DMS 273 (cell line): ENCODE measurements around the gene HSPB6.
A peak's percentile ranks its signal among the peaks of the same experiment; 100 is the strongest.
"Not testable (repeated sequence)": the region's sequence is repeated elsewhere in the genome, so short reads cannot be mapped to it uniquely, and the experiment has no call there.

Source experiments
- DNase-seq: peaks from one replicate; lab custom pipeline; 2025; ENCODE audit not compliant: unreplicated experiment; lab: John Stamatoyannopoulos, UW

HSPB6 gene

DNA sequence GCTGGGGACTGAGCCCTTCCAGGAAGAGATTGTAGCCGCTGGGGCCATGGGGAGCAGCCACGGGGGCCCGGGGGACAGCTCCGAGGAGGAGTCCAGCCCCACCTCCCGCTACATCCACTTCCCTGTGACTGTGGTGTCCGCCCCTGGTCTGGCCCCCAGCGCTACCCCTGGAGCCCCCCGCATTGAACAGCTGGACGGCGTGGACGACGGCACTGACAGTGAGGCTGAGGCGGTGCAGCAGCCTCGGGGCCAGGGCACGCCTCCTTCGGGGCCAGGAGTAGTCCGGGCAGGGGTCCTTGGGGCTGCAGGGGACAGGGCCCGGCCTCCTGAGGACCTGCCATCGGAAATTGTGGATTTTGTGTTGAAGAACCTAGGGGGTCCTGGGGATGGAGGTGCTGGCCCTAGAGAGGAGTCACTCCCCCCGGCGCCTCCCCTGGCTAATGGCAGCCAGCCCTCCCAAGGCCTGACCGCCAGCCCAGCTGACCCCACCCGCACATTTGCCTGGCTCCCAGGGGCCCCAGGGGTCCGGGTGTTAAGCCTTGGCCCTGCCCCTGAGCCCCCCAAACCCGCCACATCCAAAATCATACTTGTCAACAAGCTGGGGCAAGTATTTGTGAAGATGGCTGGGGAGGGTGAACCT is 24.2 kb downstream of the HSPB6 start:
- no peak for DNase-seq

DNA sequence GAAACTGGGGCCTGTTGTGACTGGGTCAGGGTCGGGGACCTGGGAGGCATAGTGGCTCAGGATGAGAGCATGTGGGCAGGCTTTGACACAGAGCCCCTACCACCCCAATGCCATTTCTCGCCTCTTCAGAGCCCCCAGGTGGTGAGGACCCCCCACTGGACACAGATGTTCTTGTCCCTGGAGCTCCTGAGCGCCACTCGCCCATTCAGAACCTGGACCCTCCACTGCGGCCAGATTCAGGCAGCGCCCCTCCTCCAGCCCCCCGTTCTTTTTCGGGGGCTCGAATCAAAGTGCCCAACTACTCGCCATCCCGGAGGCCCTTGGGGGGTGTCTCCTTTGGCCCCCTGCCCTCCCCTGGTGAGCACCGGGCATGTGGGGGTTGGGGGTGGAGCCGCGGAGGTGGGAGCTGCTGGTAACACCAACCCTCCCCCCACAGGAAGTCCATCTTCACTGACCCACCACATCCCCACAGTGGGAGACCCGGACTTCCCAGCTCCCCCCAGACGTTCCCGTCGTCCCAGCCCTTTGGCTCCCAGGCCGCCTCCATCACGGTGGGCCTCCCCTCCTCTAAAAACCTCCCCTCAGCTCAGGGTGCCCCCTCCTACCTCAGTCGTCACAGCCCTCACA is 24.9 kb downstream of the HSPB6 start:
- DNase-seq: no peak

DNA sequence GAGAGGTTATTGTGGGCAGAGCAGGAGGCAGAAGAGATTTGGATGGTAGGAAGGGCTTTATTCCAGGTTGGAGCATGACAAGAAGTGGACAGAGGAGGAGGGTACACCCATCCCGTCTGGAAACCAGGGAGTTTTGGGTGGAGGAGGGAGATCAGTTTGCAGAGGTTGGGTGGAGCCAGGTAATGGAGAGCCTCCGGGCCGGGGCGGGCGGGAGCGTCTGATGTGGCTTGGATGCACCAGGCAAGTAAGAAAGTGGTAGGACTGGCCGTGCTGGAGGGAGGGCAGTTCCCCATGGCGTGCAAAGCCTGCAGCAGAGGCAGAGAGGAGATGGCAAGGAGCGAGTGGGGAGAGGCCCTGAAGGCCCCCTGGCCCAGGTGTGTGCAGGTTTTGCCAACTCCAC is 25.5 kb downstream of the HSPB6 start:
- no peak for DNase-seq

DNA sequence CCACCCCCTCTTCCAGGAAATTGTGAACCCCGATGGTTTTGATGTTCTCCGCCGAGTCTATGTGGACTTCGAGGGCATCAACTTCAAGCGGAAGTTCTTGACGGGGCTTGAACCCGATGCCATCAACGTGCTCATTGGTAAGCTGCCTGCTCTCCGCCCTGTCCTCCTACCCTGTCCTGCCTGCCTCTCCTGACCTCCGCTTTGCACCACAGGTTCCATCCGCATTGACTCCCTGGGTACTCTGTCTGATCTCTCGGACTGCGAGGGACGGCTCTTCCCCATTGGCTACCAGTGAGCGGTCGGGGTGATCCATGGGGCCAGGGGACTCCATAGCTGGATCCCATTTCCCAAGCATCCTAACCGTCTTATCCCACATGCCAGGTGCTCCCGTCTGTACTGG is 26.5 kb downstream of the HSPB6 start:
- no peak for DNase-seq

DNA sequence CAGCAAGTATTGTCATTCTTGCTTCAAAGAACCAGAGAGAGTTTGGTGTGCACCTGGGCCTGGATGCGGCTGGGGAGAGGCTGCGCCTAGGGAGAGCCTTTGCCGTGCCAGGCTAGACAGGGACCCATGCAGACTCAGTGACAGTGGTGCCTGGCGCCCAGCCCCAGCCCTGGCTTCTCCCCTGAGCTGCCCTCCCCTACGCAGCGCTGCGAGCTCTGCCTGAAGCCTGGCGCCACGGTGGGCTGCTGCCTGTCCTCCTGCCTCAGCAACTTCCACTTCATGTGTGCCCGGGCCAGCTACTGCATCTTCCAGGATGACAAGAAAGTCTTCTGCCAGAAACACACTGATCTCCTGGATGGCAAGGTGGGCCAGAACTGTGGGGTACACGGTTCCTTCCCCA is 27.1 kb downstream of the HSPB6 start:
- no peak for DNase-seq

DNA sequence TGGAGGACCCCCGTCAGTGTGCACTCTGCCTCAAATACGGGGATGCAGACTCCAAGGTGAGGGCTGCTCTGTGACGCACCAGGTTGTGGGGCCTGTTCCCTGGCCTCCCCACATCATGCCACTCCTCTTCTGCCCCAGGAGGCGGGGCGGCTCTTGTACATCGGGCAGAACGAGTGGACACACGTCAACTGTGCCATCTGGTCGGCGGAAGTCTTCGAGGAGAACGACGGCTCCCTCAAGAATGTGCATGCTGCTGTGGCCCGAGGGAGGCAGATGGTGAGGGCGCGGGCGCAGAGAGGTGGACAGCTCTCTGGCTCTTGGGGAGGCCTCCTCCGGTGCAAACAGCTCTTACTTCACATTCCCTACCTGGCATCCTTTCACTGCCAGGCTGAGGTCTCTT is 27.8 kb downstream of the HSPB6 start:
- no peak for DNase-seq

DNA sequence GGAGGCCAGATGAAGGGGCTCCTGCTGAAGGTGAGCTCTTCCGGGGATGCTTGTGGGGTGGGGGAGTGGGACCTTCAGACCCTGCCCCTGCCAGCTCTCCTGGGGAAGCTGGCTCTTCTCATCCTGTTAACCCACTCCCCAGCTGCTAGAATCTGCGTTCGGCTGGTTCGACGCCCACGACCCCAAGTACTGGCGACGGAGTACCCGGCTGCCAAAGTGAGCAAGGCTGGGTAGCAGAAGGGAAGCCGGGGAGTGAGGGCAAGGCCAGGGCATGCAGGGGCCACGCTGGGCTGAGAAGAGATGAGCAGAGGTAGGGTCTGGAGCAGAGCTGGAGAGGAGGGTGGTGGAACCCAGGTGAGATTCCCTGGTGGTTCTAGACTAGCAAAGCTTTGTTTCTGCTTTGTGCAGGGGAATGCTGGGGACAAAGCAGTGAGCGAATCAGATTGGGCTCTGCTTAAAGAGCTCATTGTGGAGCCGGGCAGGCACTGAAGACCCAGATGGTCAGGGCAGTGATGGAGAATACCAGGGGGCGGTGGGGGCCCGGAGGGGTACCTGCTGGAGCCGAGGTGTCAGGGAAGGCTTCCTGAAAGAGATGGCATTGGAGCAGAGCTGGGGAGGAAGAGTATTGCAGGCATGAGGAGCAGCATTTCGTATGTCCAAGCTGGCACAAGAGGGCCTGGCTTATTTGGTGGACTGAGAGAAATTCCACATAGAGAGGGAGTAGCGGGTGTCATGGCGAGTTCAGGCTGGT is 28.7 kb downstream of the HSPB6 start:
- DNase-seq: no peak

DNA sequence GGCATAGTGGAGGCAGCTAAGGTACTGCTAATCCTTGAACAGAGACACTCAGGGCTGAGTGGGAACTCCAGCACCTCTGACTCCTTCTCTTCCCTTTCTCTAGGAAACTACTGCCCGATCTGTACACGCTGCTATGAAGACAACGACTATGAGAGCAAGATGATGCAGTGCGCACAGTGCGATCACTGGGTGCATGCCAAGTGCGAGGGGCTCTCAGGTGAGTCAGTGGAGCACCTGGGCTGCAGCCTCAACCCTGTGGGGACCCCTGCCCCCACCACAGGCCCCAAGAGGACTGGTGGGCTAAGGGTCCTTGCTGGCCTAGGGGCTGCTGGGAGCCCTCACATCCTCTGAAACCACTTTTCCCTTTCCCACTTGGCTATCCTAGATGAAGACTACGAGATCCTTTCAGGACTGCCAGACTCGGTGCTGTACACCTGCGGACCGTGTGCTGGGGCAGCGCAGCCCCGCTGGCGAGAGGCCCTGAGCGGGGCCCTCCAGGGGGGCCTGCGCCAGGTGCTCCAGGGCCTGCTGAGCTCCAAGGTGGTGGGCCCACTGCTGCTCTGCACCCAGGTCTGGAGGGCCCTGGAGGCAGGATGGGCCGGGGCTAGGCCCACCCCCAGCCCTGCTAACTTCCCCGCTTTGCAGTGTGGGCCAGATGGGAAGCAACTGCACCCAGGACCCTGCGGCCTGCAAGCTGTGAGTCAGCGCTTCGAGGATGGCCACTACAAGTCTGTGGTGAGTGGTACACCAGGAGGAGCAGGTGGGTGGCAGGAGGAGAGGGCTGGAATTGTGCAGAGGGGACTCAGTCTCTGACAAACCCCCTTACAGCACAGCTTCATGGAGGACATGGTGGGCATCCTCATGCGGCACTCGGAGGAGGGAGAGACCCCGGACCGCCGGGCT is 29.5 kb downstream of the HSPB6 start:
- no peak for DNase-seq

DNA sequence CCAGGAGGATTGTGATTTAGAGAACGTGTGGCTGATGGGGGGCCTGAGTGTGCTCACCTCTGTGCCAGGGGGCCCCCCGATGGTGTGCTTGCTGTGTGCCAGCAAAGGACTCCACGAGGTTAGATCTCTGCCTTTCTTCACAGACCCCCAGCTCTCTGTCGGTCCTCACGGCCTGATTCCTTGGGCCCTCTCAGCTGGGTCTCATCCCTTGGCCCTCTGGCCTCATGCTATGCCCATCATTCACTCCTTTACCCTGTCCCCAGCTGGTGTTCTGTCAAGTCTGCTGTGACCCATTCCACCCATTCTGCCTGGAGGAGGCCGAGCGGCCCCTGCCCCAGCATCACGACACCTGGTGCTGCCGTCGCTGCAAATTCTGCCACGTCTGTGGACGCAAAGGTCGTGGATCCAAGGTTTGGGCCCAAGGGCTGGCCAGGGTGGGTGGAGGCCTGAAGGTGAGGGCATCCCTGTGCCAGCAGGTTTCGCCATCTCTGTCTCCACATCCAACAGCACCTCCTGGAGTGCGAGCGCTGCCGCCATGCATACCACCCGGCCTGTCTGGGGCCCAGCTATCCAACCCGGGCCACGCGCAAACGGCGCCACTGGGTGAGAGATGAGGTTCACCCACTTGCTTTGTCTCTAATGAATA is 31.5 kb downstream of the HSPB6 start:
- no peak for DNase-seq

DNA sequence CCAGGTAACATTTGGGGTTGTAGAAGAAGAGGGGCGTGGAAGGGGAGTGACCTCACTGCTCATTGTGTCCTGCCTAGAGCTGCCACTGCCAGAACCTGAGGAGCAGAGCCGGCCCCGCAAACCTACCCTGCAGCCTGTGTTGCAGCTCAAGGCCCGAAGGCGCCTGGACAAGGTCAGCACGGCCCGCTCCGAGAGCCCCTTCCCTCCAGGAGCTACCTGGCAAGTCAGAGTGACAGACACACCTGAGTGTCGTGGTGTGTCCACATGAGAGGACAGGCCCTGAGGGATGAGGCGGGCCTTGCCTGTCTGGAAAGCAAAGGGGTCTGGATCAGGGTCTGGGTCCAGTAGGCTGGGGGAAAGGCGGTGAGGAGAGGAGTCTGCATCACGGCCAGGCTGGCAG is 32.3 kb downstream of the HSPB6 start:
- no peak for DNase-seq

DNA sequence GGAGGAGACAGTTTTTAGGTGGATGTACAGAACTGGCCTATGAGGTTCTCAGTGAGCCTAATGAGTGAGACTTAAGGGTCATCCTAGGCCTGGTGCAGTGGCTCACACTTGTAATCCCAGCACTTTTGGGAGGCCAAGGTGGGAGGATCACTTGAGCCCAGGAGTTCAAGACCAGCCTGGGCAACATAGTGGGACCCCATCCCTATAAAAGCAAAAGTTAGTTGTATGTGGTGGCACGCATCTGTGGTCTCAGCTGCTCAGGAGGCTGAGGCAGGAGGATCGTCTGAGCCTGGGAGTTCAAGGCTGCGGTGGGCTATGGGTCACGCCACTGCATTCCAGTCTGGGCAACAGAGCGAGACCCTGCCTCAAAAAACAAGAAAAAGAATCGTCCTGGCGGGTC is 32.7 kb downstream of the HSPB6 start:
- not testable (repeated sequence) for DNase-seq

DNA sequence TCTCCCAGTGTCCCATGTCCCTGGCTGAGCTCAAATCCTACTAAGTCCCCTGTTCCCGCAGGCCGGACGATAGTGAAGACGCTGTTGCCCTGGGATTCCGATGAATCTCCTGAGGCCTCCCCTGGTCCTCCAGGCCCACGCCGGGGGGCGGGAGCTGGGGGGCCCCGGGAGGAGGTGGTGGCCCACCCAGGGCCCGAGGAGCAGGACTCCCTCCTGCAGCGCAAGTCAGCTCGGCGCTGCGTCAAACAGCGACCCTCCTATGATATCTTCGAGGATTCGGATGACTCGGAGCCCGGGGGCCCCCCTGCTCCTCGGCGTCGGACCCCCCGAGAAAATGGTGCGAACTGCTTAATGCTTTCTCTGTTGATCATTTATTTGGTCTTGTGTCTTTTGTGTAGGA is 33.2 kb downstream of the HSPB6 start:
- no peak for DNase-seq

DNA sequence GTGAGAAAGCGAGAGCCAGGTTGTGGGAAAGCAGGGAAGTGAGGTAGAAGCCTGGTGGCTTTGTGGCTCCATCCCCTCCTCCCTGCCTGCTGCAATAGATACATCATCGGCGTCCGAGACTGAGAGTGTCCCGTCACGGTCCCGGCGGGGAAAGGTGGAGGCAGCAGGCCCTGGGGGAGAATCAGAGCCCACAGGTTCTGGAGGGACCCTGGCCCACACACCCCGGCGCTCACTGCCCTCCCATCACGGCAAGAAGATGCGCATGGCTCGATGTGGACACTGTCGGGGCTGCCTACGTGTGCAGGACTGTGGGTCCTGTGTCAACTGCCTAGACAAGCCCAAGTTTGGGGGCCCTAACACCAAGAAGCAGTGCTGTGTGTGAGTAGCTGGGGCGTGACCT is 33.9 kb downstream of the HSPB6 start:
- DNase-seq: no peak

DNA sequence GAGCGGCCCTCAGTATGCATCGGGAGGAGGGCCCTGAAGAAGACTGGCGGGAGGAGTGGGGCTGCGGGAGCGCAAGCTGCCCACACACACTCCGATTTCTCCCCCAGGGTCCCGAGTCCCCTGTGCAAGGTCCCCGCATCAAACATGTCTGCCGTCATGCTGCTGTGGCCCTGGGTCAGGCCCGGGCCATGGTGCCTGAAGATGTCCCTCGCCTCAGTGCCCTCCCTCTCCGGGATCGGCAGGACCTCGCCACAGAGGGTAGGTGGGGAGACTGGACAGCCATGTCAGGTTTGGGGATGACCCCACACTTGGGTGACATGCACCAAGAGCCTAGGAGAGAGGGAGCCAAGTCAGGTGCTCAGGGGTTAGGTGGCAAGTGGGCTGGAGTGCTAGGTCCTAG is 34.4 kb downstream of the HSPB6 start:
- DNase-seq: no peak

DNA sequence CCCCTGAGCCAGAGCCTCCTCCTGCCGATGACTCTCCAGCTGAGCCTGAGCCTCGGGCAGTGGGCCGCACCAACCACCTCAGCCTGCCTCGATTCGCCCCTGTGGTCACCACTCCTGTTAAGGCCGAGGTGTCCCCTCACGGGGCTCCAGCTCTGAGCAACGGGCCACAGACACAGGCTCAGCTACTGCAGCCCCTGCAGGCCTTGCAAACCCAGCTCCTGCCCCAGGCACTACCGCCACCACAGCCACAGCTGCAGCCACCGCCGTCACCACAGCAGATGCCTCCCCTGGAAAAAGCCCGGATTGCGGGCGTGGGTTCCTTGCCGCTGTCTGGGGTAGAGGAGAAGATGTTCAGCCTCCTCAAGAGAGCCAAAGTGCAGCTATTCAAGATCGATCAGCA is 35.5 kb downstream of the HSPB6 start:
- no peak for DNase-seq

DNA sequence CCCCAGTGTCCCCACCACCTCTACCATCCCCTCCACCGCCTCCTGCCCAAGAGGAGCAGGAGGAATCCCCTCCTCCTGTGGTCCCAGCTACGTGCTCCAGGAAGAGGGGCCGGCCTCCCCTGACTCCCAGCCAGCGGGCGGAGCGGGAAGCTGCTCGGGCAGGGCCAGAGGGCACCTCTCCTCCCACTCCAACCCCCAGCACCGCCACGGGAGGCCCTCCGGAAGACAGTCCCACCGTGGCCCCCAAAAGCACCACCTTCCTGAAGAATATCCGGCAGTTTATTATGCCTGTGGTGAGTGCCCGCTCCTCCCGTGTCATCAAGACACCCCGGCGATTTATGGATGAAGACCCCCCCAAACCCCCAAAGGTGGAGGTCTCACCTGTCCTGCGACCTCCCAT is 36.2 kb downstream of the HSPB6 start:
- DNase-seq: no peak

DNA sequence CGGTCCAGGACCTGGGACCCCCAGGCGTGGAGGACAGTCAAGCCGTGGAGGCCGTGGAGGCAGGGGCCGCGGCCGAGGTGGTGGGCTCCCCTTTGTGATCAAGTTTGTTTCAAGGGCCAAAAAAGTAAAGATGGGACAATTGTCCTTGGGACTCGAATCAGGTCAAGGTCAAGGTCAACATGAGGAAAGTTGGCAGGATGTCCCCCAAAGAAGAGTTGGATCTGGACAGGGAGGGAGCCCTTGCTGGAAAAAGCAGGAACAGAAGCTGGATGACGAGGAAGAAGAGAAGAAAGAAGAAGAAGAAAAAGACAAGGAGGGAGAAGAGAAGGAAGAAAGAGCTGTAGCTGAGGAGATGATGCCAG is 36.7 kb downstream of the HSPB6 start:
- no peak for DNase-seq

DNA sequence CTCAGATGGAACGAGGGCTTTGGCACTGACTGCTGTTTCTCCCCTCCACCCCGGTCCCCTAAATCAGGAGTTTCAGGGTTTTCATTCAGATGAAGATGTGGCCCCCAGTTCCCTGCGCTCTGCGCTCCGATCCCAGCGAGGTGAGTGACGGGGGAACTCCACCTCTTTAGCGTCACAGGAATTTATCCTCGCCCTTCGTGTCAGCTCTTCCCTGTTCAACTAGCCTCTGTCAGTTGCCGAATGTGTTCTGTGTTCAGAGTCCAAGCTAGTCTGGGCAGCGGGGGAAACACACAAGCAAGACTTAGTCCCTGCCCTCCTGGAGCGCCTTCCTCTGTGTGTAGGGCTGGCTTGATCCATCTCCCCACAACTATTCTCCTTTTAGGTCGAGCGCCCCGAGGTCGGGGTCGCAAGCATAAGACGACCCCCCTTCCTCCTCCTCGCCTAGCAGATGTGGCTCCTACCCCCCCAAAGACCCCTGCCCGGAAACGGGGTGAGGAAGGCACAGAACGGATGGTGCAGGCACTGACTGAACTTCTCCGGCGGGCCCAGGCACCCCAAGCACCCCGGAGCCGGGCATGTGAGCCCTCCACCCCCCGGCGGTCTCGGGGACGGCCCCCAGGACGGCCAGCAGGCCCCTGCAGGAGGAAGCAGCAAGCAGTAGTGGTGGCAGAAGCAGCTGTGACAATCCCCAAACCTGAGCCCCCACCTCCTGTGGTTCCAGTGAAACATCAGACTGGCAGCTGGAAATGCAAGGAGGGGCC is 37.2 kb downstream of the HSPB6 start:
- no peak for DNase-seq

DNA sequence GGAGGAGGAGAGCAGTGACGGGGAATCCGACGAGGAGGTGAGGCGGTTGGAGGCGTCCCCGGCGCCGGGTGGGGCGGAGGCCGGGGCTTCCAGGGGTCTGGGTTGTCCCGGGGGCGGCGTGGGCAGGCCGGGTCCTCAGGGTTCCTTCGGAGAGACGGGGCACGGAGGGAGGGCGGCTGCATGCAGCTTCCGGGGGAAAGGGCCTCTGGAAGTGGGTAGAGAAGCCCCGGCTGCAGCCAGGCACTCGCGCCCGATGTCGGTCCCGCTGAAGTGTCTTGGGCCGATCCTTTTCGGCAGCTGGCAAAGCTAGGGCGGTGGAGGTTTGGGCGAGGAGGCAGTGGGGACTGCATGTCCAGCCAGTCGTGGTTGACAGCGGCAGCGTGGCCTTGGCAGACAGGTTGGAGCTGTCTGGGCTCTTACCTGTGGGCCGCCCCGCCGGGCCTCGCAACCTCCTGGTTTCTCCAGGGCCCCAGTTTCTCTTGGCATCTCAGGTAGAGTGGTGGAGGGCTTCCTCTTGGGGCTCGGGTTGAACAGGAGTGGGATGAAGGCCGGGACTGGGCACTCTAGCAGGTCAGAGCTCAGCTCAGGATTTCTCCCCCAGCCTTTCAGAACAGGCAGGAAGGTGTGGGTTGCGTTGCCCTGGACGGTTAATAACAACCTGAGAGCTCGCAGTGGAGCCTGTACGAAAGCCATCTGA is 38.3 kb downstream of the HSPB6 start:
- peak; percentile 58 for DNase-seq
